MM.1S (cell line): ENCODE data around the gene GRIK2.

Experiments
- EZH2 ChIP-seq: fragments of 300-600 bp; sonication (generic); optimal IDR thresholded peaks from 2 replicates; pipeline ENCODE3; 2017; ENCODE audit warnings: low read depth, mild to moderate bottlenecking, antibody characterized with exemption, low read length, mixed read lengths
- TF ChIP-seq, protein P1 (sequence below): fragments of 300-600 bp; sonication (generic); IDR thresholded peaks from 2 replicates; pipeline ENCODE4 v1.5.1; 2016; ENCODE audit warnings: antibody characterized with exemption, low read length, mixed read lengths

DNA sequence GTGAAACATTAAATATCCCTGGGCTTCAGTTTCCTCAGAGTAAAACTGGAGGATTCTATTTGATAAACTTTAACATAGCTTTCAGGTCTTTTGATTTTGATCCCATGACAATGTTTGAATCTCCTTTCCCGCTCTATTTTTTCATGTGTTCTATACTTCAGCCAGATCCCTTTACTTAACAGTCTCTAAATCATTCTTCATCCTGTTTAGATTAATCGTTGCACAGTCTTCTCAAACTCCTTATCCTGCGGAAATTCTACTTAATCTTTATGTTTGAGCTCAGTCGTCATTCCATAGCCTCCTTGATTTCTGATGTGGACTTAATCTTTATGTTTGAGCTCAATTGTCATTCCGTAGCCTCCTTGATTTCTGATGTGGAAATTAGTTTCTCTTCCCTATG lies 57.4 kb downstream of the GRIK2 start:
- TF ChIP-seq, protein P1, sequence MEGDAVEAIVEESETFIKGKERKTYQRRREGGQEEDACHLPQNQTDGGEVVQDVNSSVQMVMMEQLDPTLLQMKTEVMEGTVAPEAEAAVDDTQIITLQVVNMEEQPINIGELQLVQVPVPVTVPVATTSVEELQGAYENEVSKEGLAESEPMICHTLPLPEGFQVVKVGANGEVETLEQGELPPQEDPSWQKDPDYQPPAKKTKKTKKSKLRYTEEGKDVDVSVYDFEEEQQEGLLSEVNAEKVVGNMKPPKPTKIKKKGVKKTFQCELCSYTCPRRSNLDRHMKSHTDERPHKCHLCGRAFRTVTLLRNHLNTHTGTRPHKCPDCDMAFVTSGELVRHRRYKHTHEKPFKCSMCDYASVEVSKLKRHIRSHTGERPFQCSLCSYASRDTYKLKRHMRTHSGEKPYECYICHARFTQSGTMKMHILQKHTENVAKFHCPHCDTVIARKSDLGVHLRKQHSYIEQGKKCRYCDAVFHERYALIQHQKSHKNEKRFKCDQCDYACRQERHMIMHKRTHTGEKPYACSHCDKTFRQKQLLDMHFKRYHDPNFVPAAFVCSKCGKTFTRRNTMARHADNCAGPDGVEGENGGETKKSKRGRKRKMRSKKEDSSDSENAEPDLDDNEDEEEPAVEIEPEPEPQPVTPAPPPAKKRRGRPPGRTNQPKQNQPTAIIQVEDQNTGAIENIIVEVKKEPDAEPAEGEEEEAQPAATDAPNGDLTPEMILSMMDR, result no peak
- no peak for TF ChIP-seq EZH2
